Neuronal stem cell (in vitro differentiated cells): ENCODE data around the gene PLA2G2D.

ENCODE experiments used
- DNase-seq: peaks from one replicate; pipeline ENCODE4 v3.0.0-alpha.2; 2013; ENCODE audit warnings: low spot score
- H2AFZ ChIP-seq: one replicate; pipeline ENCODE4 v1.6.1; 2013; ENCODE audit warnings: mild to moderate bottlenecking, low read length, inconsistent platforms
- H2AK5ac ChIP-seq: 2 replicates; pipeline ENCODE4 v1.6.1; 2013; ENCODE audit warnings: low read depth, mild to moderate bottlenecking, inconsistent platforms, low read length, moderate library complexity, mixed read lengths
- H2BK120ac ChIP-seq: 2 replicates; pipeline ENCODE4 v1.6.1; 2013; ENCODE audit warnings: low read depth, mild to moderate bottlenecking, inconsistent platforms, low read length, moderate library complexity, mixed read lengths
- H2BK12ac ChIP-seq: one replicate; pipeline ENCODE4 v1.6.1; 2013; ENCODE audit warnings: low read length, inconsistent platforms
- H2BK15ac ChIP-seq: 2 replicates; pipeline ENCODE4 v1.6.1; 2013; ENCODE audit warnings: mild to moderate bottlenecking, low read length, inconsistent platforms, mixed read lengths
- H2BK5ac ChIP-seq: one replicate; pipeline ENCODE4 v1.6.1; 2013; ENCODE audit warnings: inconsistent platforms, mild to moderate bottlenecking, low read length, moderate library complexity
- H3K14ac ChIP-seq: one replicate; pipeline ENCODE4 v1.6.1; 2013; ENCODE audit warnings: low read length, inconsistent platforms
- H3K18ac ChIP-seq: 2 replicates; pipeline ENCODE4 v1.6.1; 2013; ENCODE audit warnings: low read length, inconsistent platforms
- H3K23ac ChIP-seq: 2 replicates; pipeline ENCODE4 v1.6.1; 2013; ENCODE audit warnings: low read depth, mild to moderate bottlenecking, mixed read lengths, low read length, inconsistent platforms; ENCODE audit not compliant: poor library complexity
- H3K27ac ChIP-seq: replicated peaks from 3 replicates; pipeline ENCODE4 v1.5.1; 2013; ENCODE audit warnings: low read length, inconsistent platforms
- H3K27me3 ChIP-seq, 3 experiments: 2 replicates each; pipeline ENCODE4 v1.6.1; 2013; ENCODE audit warnings: low read length in 3 of 3, mild to moderate bottlenecking in 2 of 3, inconsistent platforms in 1 of 3, low read depth in 1 of 3, mixed read lengths in 1 of 3, moderate library complexity in 1 of 3; ENCODE audit not compliant: control insufficient read depth in 3 of 3, insufficient read depth in 3 of 3
- H3K36me3 ChIP-seq, 2 donors: replicated peaks in 1 of 2; 2 replicates each; pipeline ENCODE4 v1.6.1; 2013; ENCODE audit warnings: low read length in 2 of 2; ENCODE audit not compliant: control insufficient read depth in 2 of 2, insufficient read depth in 2 of 2
- H3K4ac ChIP-seq: 2 replicates; pipeline ENCODE4 v1.6.1; 2013; ENCODE audit warnings: inconsistent platforms, mild to moderate bottlenecking, low read length, moderate library complexity
- H3K4me1 ChIP-seq, 2 donors: 1 replicate in 1 of 2; 2 replicates in 1 of 2; pipeline ENCODE4 v1.6.1; 2013; ENCODE audit warnings: low read length in 2 of 2, low read depth in 1 of 2; ENCODE audit not compliant: control insufficient read depth in 2 of 2, insufficient read depth in 1 of 2
- H3K4me2 ChIP-seq: one replicate; pipeline ENCODE4 v1.6.1; 2013; ENCODE audit warnings: mild to moderate bottlenecking, low read length, inconsistent platforms; ENCODE audit not compliant: insufficient read depth, poor library complexity, severe bottlenecking
- H3K4me3 ChIP-seq, 2 donors: 2 replicates each; pipeline ENCODE4 v1.5.1; 2013; ENCODE audit warnings: low read length in 2 of 2, mild to moderate bottlenecking in 2 of 2, inconsistent platforms in 1 of 2, moderate library complexity in 1 of 2
- H3K79me1 ChIP-seq: one replicate; pipeline ENCODE4 v1.6.1; 2013; ENCODE audit warnings: low read depth, mild to moderate bottlenecking, inconsistent platforms, low read length, moderate library complexity
- H3K9ac ChIP-seq: one replicate; pipeline ENCODE4 v1.6.1; 2013; ENCODE audit warnings: mild to moderate bottlenecking, low read depth, low read length, inconsistent platforms; ENCODE audit not compliant: poor library complexity
- H3K9me3 ChIP-seq, 2 donors: replicated peaks in 1 of 2; 2 replicates each; pipeline versions ENCODE3 to v1.6.1; 2013; ENCODE audit warnings: low read length in 2 of 2, mild to moderate bottlenecking in 2 of 2, inconsistent platforms in 1 of 2, low read depth in 1 of 2, mixed read lengths in 1 of 2, moderate library complexity in 1 of 2; ENCODE audit not compliant: control insufficient read depth in 2 of 2, insufficient read depth in 1 of 2
- H4K8ac ChIP-seq: one replicate; pipeline ENCODE4 v1.6.1; 2013; ENCODE audit warnings: low read depth, mild to moderate bottlenecking, inconsistent platforms, low read length, moderate library complexity
- H4K91ac ChIP-seq: one replicate; pipeline ENCODE4 v1.6.1; 2013; ENCODE audit warnings: low read length, low read depth, mild to moderate bottlenecking, inconsistent platforms; ENCODE audit not compliant: poor library complexity
- WGBS, 2 donors: extraction: QIAGEN DNeasy Blood & Tissue Kit; methylation state at CpG; one replicate each; pipeline ENCODE4 v1.1.7; 2013; ENCODE audit warnings: missing lambda C conversion rate in 2 of 2, mixed read lengths in 1 of 2; ENCODE audit not compliant: insufficient read length in 2 of 2, insufficient replicate concordance in 1 of 2; ENCODE audit errors: extremely low coverage in 2 of 2; 5-methylcytosine and 5-hydroxymethylcytosine counted together

PLA2G2D gene

DNA sequence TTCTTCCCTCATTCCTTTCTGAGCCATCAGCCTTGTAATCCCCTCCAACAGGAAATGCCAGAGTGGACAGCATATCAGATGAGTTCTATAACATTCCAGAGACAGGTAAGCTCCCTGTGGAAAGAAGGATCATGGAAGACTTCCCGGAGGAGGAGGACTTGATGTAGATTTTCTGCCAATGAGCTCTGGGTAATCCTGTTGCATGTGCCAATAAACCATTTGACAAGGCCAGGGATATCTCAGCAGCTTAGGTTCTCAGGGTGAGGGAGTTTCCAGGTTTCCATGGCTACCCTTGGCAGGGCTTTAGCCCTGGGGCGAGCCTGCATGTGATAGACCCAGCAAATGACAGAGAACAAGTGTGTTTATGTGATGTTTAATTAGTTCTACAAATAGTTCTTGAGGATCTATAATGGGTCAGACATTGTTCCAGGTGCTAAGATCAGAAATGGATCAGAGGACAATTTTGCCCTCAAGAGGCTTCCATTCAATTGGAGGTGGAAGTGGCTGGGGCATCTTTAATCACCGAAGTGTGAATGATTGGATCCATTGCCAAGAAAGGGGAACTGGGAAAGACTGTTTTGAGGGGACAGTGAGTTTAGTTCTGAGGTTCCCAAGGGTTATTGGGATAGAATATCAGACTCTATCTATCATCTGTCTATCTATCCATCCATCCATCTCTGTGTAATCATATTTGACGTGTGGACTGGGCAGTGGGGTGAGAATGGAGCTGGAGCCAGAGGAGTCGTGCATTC, 42.5 kb downstream of the PLA2G2D start:
- Histone ChIP-seq H2BK12ac (no peak overlapping the region), H3K14ac (no peak overlapping the region), H2BK120ac (no peak overlapping the region), H3K23ac (no peak overlapping the region), H4K8ac (no peak overlapping the region), H3K4me1 (no peaks in the 10 kb centered on the region), H3K36me3 (no peaks in the 10 kb centered on the region), H3K9ac (no peak overlapping the region), H3K4me3 (no peak overlapping the region), H2BK15ac (no peak overlapping the region), H4K91ac (no peak overlapping the region), H2BK5ac (no peak overlapping the region), H2AFZ (no peak overlapping the region), H3K4me2 (no peak overlapping the region), H2AK5ac (no peak overlapping the region), H3K27me3 (peaks cover 0 to 5% (median 0%) of the 10 kb centered on the region in 3 experiments), H3K4ac (no peak overlapping the region), H3K79me1 (no peaks in the 10 kb centered on the region), H3K18ac (no peak overlapping the region), H3K27ac (no peak overlapping the region), H3K9me3 (no peaks in the 10 kb centered on the region)
- WGBS, 2 donors, result no CpG with 5 or more reads among the region's 5 CpGs
- DNase-seq, result no peak

DNA sequence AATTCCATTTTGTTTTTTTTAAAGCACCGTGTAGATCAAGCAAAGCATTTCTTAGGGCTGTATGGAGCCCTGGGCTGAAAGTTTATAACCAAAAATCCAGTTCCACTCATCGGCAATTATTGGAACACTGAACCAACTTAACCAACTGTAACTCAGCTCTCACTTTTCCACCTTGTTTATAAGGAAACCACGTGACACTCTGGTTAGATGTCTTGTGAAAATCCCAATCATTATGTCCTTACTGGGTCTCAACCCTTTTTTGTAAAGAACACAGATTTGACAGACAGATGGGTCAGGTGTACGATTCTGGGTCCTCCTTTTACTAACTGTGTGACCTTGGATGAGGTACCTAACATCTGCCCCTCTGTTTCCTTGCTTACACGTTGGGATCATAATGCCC, 43.1 kb downstream of the PLA2G2D start:
- no CpG with 5 or more reads among the region's 5 CpGs for WGBS, 2 donors
- Histone ChIP-seq H3K18ac (no peak overlapping the region), H2AK5ac (no peak overlapping the region), H3K4ac (no peak overlapping the region), H3K36me3 (no peaks in the 10 kb centered on the region), H4K8ac (no peak overlapping the region), H3K23ac (no peak overlapping the region), H3K4me2 (no peak overlapping the region), H2BK5ac (no peak overlapping the region), H3K4me3 (no peak overlapping the region), H3K9me3 (no peaks in the 10 kb centered on the region), H3K14ac (no peak overlapping the region), H3K27ac (no peak overlapping the region), H2BK120ac (no peak overlapping the region), H2BK12ac (no peak overlapping the region), H2BK15ac (no peak overlapping the region), H2AFZ (no peak overlapping the region), H3K9ac (no peak overlapping the region), H3K4me1 (no peaks in the 10 kb centered on the region), H3K79me1 (no peaks in the 10 kb centered on the region), H4K91ac (no peak overlapping the region), H3K27me3 (peaks cover 0 to 8% (median 0%) of the 10 kb centered on the region in 3 experiments)
- DNase-seq, result no peak

DNA sequence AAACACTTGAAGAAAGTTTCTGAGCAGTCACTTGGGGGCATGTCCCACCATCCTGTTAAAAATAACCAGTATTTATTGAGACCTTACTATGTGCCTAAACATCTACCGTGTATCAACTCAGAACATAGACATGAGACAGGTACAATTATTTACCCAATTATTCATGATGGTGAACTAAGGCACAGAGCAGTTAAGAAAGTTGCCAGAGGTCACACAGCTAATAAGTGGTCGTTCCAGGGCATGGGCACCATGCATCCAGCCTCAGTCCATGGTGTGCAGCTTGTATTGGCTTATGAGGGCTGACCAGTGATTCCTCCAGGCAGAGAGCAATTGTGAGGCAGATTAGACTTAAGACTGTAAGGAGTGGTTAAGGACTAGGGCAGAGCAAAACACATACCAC, 44.0 kb downstream of the PLA2G2D start:
- Histone ChIP-seq H3K14ac (no peak overlapping the region), H2BK15ac (no peak overlapping the region), H3K4me2 (no peak overlapping the region), H3K36me3 (no peaks in the 10 kb centered on the region), H2BK12ac (no peak overlapping the region), H2BK120ac (no peak overlapping the region), H3K79me1 (no peaks in the 10 kb centered on the region), H2BK5ac (no peak overlapping the region), H2AFZ (no peak overlapping the region), H4K91ac (no peak overlapping the region), H3K9ac (no peak overlapping the region), H3K4me1 (no peaks in the 10 kb centered on the region), H2AK5ac (no peak overlapping the region), H3K4ac (no peak overlapping the region), H3K27ac (no peak overlapping the region), H3K18ac (no peak overlapping the region), H3K27me3 (peaks cover 0 to 8% (median 0%) of the 10 kb centered on the region in 3 experiments), H3K4me3 (no peak overlapping the region), H3K9me3 (no peaks in the 10 kb centered on the region), H4K8ac (no peak overlapping the region), H3K23ac (no peak overlapping the region)
- WGBS, 2 donors, result no CpG with 5 or more reads among the region's 2 CpGs
- no peak for DNase-seq

DNA sequence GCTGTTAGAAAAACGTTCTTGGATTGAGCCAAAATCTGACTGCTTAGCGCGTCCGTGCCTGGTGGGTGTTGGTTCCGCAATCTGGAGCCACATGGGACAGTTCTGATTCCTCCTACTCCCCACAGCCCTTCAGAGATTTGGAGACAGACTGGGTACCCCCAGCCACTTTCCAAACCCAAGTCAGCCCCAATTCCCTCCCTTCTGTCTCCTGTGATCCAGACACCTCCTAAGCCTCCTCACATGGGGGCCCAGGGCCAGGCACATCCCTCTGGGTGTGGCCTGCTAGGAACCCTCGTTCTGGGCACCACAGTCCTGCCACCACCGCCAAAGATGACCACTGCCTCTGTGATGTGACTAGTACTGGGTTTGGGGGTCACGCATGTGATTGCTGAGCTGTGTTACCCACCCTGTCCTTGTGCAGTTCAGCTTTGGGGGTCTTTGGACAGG, 44.6 kb downstream of the PLA2G2D start:
- Histone ChIP-seq H3K9me3 (no peaks in the 10 kb centered on the region), H3K4me3 (no peak overlapping the region), H2BK12ac (no peak overlapping the region), H3K23ac (no peak overlapping the region), H2BK5ac (no peak overlapping the region), H3K4ac (no peak overlapping the region), H3K27ac (no peak overlapping the region), H2BK15ac (no peak overlapping the region), H2AK5ac (no peak overlapping the region), H4K91ac (no peak overlapping the region), H3K14ac (no peak overlapping the region), H3K27me3 (peaks cover 0 to 8% (median 0%) of the 10 kb centered on the region in 3 experiments), H3K79me1 (no peaks in the 10 kb centered on the region), H3K18ac (no peak overlapping the region), H2AFZ (no peak overlapping the region), H3K36me3 (no peaks in the 10 kb centered on the region), H3K4me2 (no peak overlapping the region), H2BK120ac (no peak overlapping the region), H4K8ac (peak overlapping the region; percentile 73), H3K9ac (no peak overlapping the region), H3K4me1 (no peaks in the 10 kb centered on the region)
- no CpG with 5 or more reads among the region's 8 CpGs for WGBS, 2 donors
- no peak for DNase-seq
